ENCODE data around the gene CASZ1. TPM values are rescaled to one million over a fixed set of nuclear protein-coding genes. Genes with fewer than 3 reads are reported as not detected.

CASZ1 gene
- total and polyA plus RNA-seq, 9 of the 15 experiments (the other 6 are each of a cell fraction or from before 2014, with no cell fraction given), result 0.01 to 4.0 (median 0.76) TPM; not detected in 1

GRCh38 chr1:10698726-10699469, 97.5 kb downstream of the CASZ1 start:
- H3K9ac ChIP-seq (ENCODE audit: insufficient read depth in 1 of 2, low read depth in 2 of 2, low read length in 2 of 2), result peak overlapping the region in 1 of 2 experiments; percentile 43; a peak in 1 of 4 replicates
- BruUV-seq (replicated peaks), result no TSS peak
- peaks cover 43% of the 10 kb centered on the region for H4K20me1 ChIP-seq (replicated peaks; ENCODE audit: control insufficient read depth, insufficient read depth, low read length)
- H3K27me3 ChIP-seq (ENCODE audit: control insufficient read depth in 2 of 2, insufficient read depth in 2 of 2, low read length in 2 of 2), result peaks cover 73 to 79% of the 10 kb centered on the region in 2 experiments
- TF ChIP-seq ELF1 (tag; IDR thresholded peaks at IDR 0.05), result no peak
- no peak for TF ChIP-seq ZNF354B (CRISPR knock-in tag; IDR thresholded peaks at IDR 0.05)
- TF ChIP-seq ZNF778 (CRISPR knock-in tag; IDR thresholded peaks at IDR 0.05), result no peak
- no peak for TF ChIP-seq TCFL5 (CRISPR knock-in tag; conservative IDR thresholded peaks at IDR 0.05)
- TF ChIP-seq SPI1 (IDR thresholded peaks at IDR 0.05; ENCODE audit: borderline replicate concordance, low read depth, low read length), result peak; percentile 28; the same call in 1 of the 2 replicates
- TF ChIP-seq SRF (CRISPR knock-in tag; IDR thresholded peaks at IDR 0.05), result peak in 1 of 2 experiments; percentile 41; a peak in 1 of 4 replicates
- no peaks in the 10 kb centered on the region for H3K36me3 ChIP-seq (ENCODE audit: control insufficient read depth, insufficient read depth, low read length)
- CTCF ChIA-PET (ENCODE audit: low intra/inter-chr PET ratio), result interaction anchor here (0.6 kb wide), 1 partner anchor 1072 kb away, joined by 3 read pairs; no protein-coding TSS in a partner anchor
- no peaks in the 10 kb centered on the region for H3K9me1 ChIP-seq (ENCODE audit: control insufficient read depth, insufficient read depth, low read length)
- peaks cover 0 to 35% of the 10 kb centered on the region in 2 experiments; a peak in 2 of 5 replicates for H3K4me1 ChIP-seq (replicated peaks in 1 of 2; ENCODE audit: control insufficient read depth in 2 of 2, insufficient read depth in 2 of 2, low read length in 2 of 2)
- no peak overlapping the region for H3K4me3 ChIP-seq
- H3K4me2 ChIP-seq (ENCODE audit: insufficient read depth, low read length), result no peak overlapping the region
- no peak overlapping the region for H2AFZ ChIP-seq (ENCODE audit: low read depth, low read length)
- 4% methylated on average over 13 of the region's 14 CpGs for WGBS (ENCODE audit: insufficient coverage, low coverage, missing lambda C conversion rate)
- DNase-seq (ENCODE audit: extremely low read depth in 1 of 4, low spot score in 3 of 4), result no peak
- intact Hi-C loops (cut with micrococcal nuclease) (loop anchor here (10.0 kb wide), 1 partner anchor 166 kb away; no protein-coding TSS in a partner anchor), in situ Hi-C loops (cut with MboI) (no loop called here)
- no peak for ATAC-seq
- FAIRE-seq, result no peak
- H3K9me3 ChIP-seq (replicated peaks; ENCODE audit: control insufficient read depth, insufficient read depth, low read depth, low read length), result no peaks in the 10 kb centered on the region
- H3K27ac ChIP-seq (ENCODE audit: extremely low read depth, low read depth, low read length), result no peak overlapping the region
- POLR2A ChIA-PET, result interaction anchor here (0.6 to 1.6 kb wide), 5 partner anchors 15 to 333 kb away, joined by 3 to 5 read pairs (median 3); no protein-coding TSS in a partner anchor
- no peaks in the 10 kb centered on the region for H3K79me2 ChIP-seq (ENCODE audit: control insufficient read depth, insufficient read depth, low read length)
